GM12891 (cell line): Measurements from ENCODE around the gene HS6ST2.

Source experiments
- POLR2A ChIP-seq: IDR thresholded peaks from 2 replicates; pipeline ENCODE4 v1.6.1; 2011; ENCODE audit warnings: low read depth, low read length, control low read depth
- POLR2AphosphoS5 ChIP-seq: IDR thresholded peaks from 2 replicates; pipeline ENCODE4 v1.6.1; 2011; ENCODE audit warnings: low read depth, low read length, control low read depth
- POU2F2 ChIP-seq: IDR thresholded peaks from 2 replicates; pipeline ENCODE4 v1.6.1; 2011; ENCODE audit warnings: low read depth, mild to moderate bottlenecking, control low read depth, low read length, moderate library complexity
- TAF1 ChIP-seq: IDR thresholded peaks from 2 replicates; pipeline ENCODE4 v1.6.1; 2011; ENCODE audit warnings: low read depth, low read length, control low read depth

DNA sequence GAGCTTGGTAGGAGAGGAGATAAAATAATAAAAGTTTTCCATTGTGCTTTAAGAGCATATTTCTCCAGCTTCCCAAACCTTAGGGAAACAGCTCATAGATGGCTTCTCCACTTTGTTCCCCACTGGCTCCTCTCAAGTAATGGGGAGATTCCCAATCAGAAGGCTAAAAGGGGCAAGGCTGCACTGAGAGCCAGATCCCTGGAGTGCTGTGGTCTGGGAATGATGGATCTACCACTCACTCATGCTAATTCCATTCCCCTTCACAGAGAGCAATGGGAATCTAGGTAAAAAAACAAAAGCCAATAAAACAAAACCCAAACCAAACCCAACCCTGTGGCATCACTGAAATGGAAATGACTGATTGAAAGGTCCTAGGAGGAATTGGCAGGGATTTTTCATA is 249.9 kb downstream of the HS6ST2 start:
- TF ChIP-seq POLR2AphosphoS5 = no peak
- no peak for TF ChIP-seq POU2F2
- no peak for TF ChIP-seq POLR2A
- TF ChIP-seq TAF1 = no peak
